GM12878 (cell line): ENCODE measurements around the gene GOLGA6L2. TPM values are rescaled to one million over a fixed set of nuclear protein-coding genes. Genes with fewer than 3 reads are reported as not detected.

Experiments used
- ATAC-seq: fragments of 200-7000 bp; cut with Tn5 transposase; 3 replicates; pipeline ENCODE4 v1.9.1; 2020; ENCODE audit warnings: mild to moderate bottlenecking, moderate library complexity
- BruUV-seq: library from RNA; stranded (reverse); fragments of 400-500 nt; replicated peaks from 2 replicates; lab custom pipeline; 2021; lab: Mats Ljungman, UMichigan
- CTCF ChIA-PET: fragments of 300-600 bp; sonication (Branson Sonifier 250); formaldehyde crosslinking; extraction: SDS; loops from one replicate; lab custom pipeline; 2021; ENCODE audit warnings: inconsistent platforms; lab: Yijun Ruan, JAX
- POLR2A ChIA-PET: fragments of 350-600 bp; formaldehyde crosslinking; extraction: SDS; loops from one replicate; lab custom pipeline; 2021; ENCODE audit warnings: inconsistent platforms; lab: Charles Lee
- RAD21 ChIA-PET: fragments of 300-600 bp; sonication (Branson Sonifier 250); formaldehyde crosslinking; loops from one replicate; lab custom pipeline; 2023; ENCODE audit warnings: antibody characterized with exemption; ENCODE audit not compliant: unreplicated experiment; lab: Charles Lee
- SMC1A ChIA-PET: fragments of 300-600 bp; sonication (Branson Sonifier 250); formaldehyde crosslinking; loops from one replicate; lab custom pipeline; 2023; ENCODE audit not compliant: unreplicated experiment, uncharacterized antibody; lab: Charles Lee
- DNase-seq: peaks from one replicate; pipeline ENCODE4 v3.0.0-alpha.2; 2011; ENCODE audit warnings: low read depth, low spot score
- FAIRE-seq: peaks from 3 replicates; lab custom pipeline; 2011; peaks lifted over from hg19 to GRCh38; lab: Jason Lieb, UNC
- H2AFZ ChIP-seq: 2 replicates; pipeline ENCODE4 v1.6.0; 2011; ENCODE audit warnings: low read depth, low read length, control low read depth; ENCODE audit not compliant: control insufficient read depth
- H3K27ac ChIP-seq: 2 replicates; pipeline ENCODE4 v1.5.1; 2011; ENCODE audit warnings: control low read depth; ENCODE audit not compliant: control insufficient read depth, insufficient read depth
- H3K27me3 ChIP-seq, 2 experiments: replicated peaks in 1 of 2; 2 replicates each; pipeline versions ENCODE4 v1.6.0 to v1.6.1; 2011; ENCODE audit warnings: low read length in 1 of 2; ENCODE audit not compliant: control insufficient read depth in 2 of 2, insufficient read depth in 2 of 2
- H3K36me3 ChIP-seq, 2 experiments: 2 replicates each; pipeline ENCODE4 v1.5.1; 2011; ENCODE audit warnings: low read length in 1 of 2; ENCODE audit not compliant: control insufficient read depth in 2 of 2, insufficient read depth in 2 of 2
- H3K4me1 ChIP-seq: 2 replicates; pipeline ENCODE4 v1.6.1; 2011; ENCODE audit warnings: mild to moderate bottlenecking, low read length, moderate library complexity, mixed read lengths; ENCODE audit not compliant: control insufficient read depth, insufficient read depth
- H3K4me2 ChIP-seq: 2 replicates; pipeline ENCODE4 v1.6.0; 2011; ENCODE audit warnings: control low read depth; ENCODE audit not compliant: control insufficient read depth, insufficient read depth
- H3K4me3 ChIP-seq: fragments of 200-600 bp; sonication (generic); 2 replicates; pipeline ENCODE4 v1.5.1; 2016
- H3K79me2 ChIP-seq: 2 replicates; pipeline ENCODE4 v1.6.0; 2011; ENCODE audit warnings: low read length; ENCODE audit not compliant: control insufficient read depth, insufficient read depth
- H3K9ac ChIP-seq: 2 replicates; pipeline ENCODE4 v1.8.0; 2011; ENCODE audit warnings: low read length, control low read depth, mixed read lengths; ENCODE audit not compliant: control insufficient read depth, insufficient read depth
- H3K9me3 ChIP-seq: replicated peaks from 3 replicates; pipeline ENCODE4 v1.5.1; 2011; ENCODE audit warnings: mild to moderate bottlenecking, low read length; ENCODE audit not compliant: control insufficient read depth, insufficient read depth
- H4K20me1 ChIP-seq: 2 replicates; pipeline ENCODE4 v1.6.0; 2011; ENCODE audit not compliant: control insufficient read depth, insufficient read depth
- CBX3 ChIP-seq: fragments of 200-600 bp; sonication (generic); IDR thresholded peaks from 2 replicates; pipeline ENCODE4 v1.6.1; 2016; ENCODE audit warnings: low read depth, borderline replicate concordance
- CBX5 ChIP-seq: sonication (generic); IDR thresholded peaks from 2 replicates; pipeline ENCODE4 v1.6.1; 2016; ENCODE audit warnings: low read depth, moderate library complexity, mild to moderate bottlenecking, inconsistent platforms
- ETV6 ChIP-seq, 2 experiments: fragments of 450-650 bp in 1 of 2; IDR thresholded peaks in 1 of 2; conservative IDR thresholded peaks in 1 of 2; 2 replicates each; pipeline ENCODE4 v1.6.1; 2014; ENCODE audit warnings: antibody characterized with exemption in 1 of 2, borderline replicate concordance in 1 of 2, low read depth in 1 of 2, mild to moderate bottlenecking in 1 of 2, moderate library complexity in 1 of 2
- FOS ChIP-seq: IDR thresholded peaks from 3 replicates; pipeline ENCODE4 v1.6.1; 2011; ENCODE audit warnings: borderline replicate concordance; ENCODE audit not compliant: insufficient read length; ENCODE audit errors: extremely low read depth
- FOXM1 ChIP-seq: IDR thresholded peaks from 2 replicates; pipeline ENCODE4 v1.6.1; 2012; ENCODE audit warnings: low read depth, mild to moderate bottlenecking, inconsistent platforms, low read length, moderate library complexity
- IRF4 ChIP-seq: IDR thresholded peaks from 2 replicates; pipeline ENCODE4 v1.6.1; 2011; ENCODE audit warnings: low read depth, low read length
- JUNB ChIP-seq: IDR thresholded peaks from 2 replicates; pipeline ENCODE4 v1.6.1; 2016; ENCODE audit warnings: antibody characterized with exemption, mild to moderate bottlenecking
- LARP7 ChIP-seq: fragments of 450-650 bp; IDR thresholded peaks from 2 replicates; pipeline ENCODE4 v1.6.1; 2017; ENCODE audit warnings: mild to moderate bottlenecking
- NRF1 ChIP-seq: conservative IDR thresholded peaks from 2 replicates; pipeline ENCODE4 v1.6.1; 2011; ENCODE audit warnings: mild to moderate bottlenecking, low read depth, low read length, improper control_type of control experiment
- PAX8 ChIP-seq: fragments of 450-650 bp; IDR thresholded peaks from 2 replicates; pipeline ENCODE4 v1.6.1; 2017; ENCODE audit warnings: mild to moderate bottlenecking, moderate library complexity
- RBBP5 ChIP-seq: fragments of 200-600 bp; sonication (generic); conservative IDR thresholded peaks from 2 replicates; pipeline ENCODE4 v1.6.1; 2016
- SIN3A ChIP-seq: IDR thresholded peaks from 2 replicates; pipeline ENCODE4 v1.6.1; 2012; ENCODE audit warnings: low read depth, low read length, improper control_type of control experiment
- SMAD5 ChIP-seq: IDR thresholded peaks from 2 replicates; pipeline ENCODE4 v1.6.1; 2016; ENCODE audit warnings: antibody characterized with exemption, low read depth
- SP1 ChIP-seq: IDR thresholded peaks from one replicate; pipeline ENCODE4 v1.6.1; 2011; ENCODE audit warnings: low read depth, low read length
- STAT1 ChIP-seq: fragments of 450-650 bp; conservative IDR thresholded peaks from 2 replicates; pipeline ENCODE4 v1.6.1; 2014; ENCODE audit warnings: antibody characterized with exemption, mild to moderate bottlenecking
- STAT3 ChIP-seq: IDR thresholded peaks from 2 replicates; pipeline ENCODE4 v1.6.1; 2011; ENCODE audit warnings: low read depth, low read length, improper control_type of control experiment
- TCF7 ChIP-seq: IDR thresholded peaks from 2 replicates; pipeline ENCODE4 v1.6.1; 2014; ENCODE audit warnings: antibody characterized with exemption, borderline replicate concordance
- WGBS: methylation state at CpG from one replicate; pipeline ENCODE4 v1.1.6; 2016; ENCODE audit warnings: low lambda C conversion rate; ENCODE audit not compliant: insufficient replicate concordance, insufficient coverage; ENCODE audit errors: missing lambda C conversion rate; 5-methylcytosine and 5-hydroxymethylcytosine counted together
- in situ Hi-C: fragments of 300-500 bp; cut with MboI; formaldehyde crosslinking; loops from 9 replicates; pipeline ENCODE4 v1.14.3; 2018; ENCODE audit warnings: mixed read lengths
- intact Hi-C: fragments of 100-400 bp; cut with micrococcal nuclease; formaldehyde crosslinking; loops from one replicate; pipeline ENCODE4 v1.14.2; 2022; ENCODE audit not compliant: unreplicated experiment
- polyA plus RNA-seq, 11 experiments: library from polyadenylated mRNA; depleted of rRNA in 4 of 11; unstranded in 6 of 11; stranded (reverse) in 5 of 11; fragments of >200 nt; fragmentation: Nextera tagmentation in 4 of 11; fragmentation: Illumina TruSeq in 1 of 11; extraction: Ambion mirVana in 4 of 11; extraction: Trizol in 1 of 11; gene quantifications; 1 replicate in 1 of 11; 2 replicates in 10 of 11; pipeline versions ENCODE4 v1.2.1 to v1.2.3, GENCODE V29; 2011 to 2016; ENCODE audit warnings: inconsistent platforms in 2 of 11, missing spikeins in 2 of 11, low read depth in 1 of 11
- total RNA-seq, 4 experiments: library from RNA; depleted of rRNA in 3 of 4; stranded (reverse); fragments of >200 nt in 3 of 4; fragmentation: Illumina TruSeq in 1 of 4; extraction: Trizol in 1 of 4; gene quantifications; 2 replicates each; pipeline versions ENCODE4 v1.2.1 to v1.2.3, GENCODE V29; 2013 to 2021

The GOLGA6L2 gene
- total and polyA plus RNA-seq, 10 of the 15 experiments (the other 5 are each of a cell fraction or from before 2014, with no cell fraction given): not detected

DNA sequence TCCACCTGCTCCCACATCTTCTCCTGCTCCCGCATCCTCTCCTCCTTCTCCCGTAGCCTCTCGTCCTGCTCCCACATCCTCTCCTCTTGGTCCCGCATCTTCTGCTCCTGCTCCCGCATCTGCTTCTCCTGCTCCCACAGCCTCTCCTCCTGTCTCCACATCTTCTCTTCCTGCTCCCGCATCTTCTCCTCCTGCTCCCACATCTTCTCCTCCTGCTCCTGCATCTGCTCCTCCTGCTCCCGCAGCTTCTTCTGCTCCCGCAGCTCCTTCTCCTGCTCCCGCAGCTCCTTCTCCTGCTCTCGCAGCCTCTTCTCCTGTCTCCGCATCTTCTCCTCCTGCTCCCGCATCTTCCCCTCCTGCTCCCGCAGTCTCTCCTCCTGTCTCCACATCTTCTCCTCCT is 5.8 kb downstream of the GOLGA6L2 start (continued):
- TF ChIP-seq CBX3 (no peak), ETV6 (conservative IDR thresholded peaks at IDR 0.05 in 1 of 2, IDR thresholded peaks at IDR 0.05 in 1 of 2; ENCODE audit: borderline replicate concordance in 1 of 2, low read depth in 1 of 2) (no peak), STAT1 (no peak), FOS (no peak), IRF4 (no peak), SMAD5 (no peak), JUNB (no peak)

DNA sequence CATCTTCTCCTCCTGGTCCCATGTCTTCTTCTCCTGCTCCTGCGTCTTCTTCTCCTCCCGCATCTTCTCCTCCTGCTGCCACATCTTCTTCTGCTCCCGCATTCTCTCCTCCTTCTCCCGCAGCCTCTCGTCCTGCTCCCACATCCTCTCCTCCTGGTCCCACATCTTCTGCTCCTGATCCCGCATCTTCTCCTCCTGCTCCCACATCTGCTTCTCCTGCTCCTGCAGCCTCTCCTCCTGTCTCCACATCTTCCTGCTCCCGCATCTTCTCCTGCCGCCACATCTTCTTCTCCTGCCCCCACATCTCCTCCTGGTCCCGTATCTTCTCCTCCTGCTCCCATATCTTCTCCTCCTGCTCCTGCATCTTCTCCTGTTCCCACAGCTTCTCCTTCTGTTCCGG is 6.4 kb downstream of the GOLGA6L2 start:
- 74% methylated on average over 10 of the region's 10 CpGs for whole genome bisulfite sequencing

More for the DNA sequence above, 6.4 kb downstream of the GOLGA6L2 start:
- DNase-seq: no peak
- no peaks in the 10 kb centered on the region for H3K36me3 ChIP-seq
- ChIA-PET CTCF (no interaction called here), POLR2A (no interaction called here), RAD21 (no interaction called here), SMC1A (no interaction called here)
- H3K4me1 ChIP-seq: no peaks in the 10 kb centered on the region
- TF ChIP-seq RBBP5 (no peak), TCF7 (no peak), STAT3 (no peak), LARP7 (no peak), SIN3A (no peak), SP1 (no peak), FOXM1 (no peak), CBX5 (no peak), NRF1 (no peak), PAX8 (no peak), STAT1 (no peak)
- no peaks in the 10 kb centered on the region for H4K20me1 ChIP-seq
- BruUV-seq: no TSS peak
- no peak for ATAC-seq
- intact Hi-C loops: no loop called here
- H3K9me3 ChIP-seq: no peaks in the 10 kb centered on the region
- FAIRE-seq: no peak
- no peak overlapping the region for H3K27ac ChIP-seq
- no peak overlapping the region for H3K9ac ChIP-seq
- H3K4me3 ChIP-seq: no peak overlapping the region
- H3K4me2 ChIP-seq: no peak overlapping the region
- H3K27me3 ChIP-seq: no peaks in the 10 kb centered on the region; a peak in 1 of 4 replicates
- no peaks in the 10 kb centered on the region for H3K79me2 ChIP-seq
- in situ Hi-C loops: no loop called here
- H2AFZ ChIP-seq: no peak overlapping the region
